ENCODE measurements around the gene TGFBR3. TPM values are rescaled to one million over a fixed set of nuclear protein-coding genes. Genes with fewer than 3 reads are reported as not detected.

The TGFBR3 gene
- total and polyA plus RNA-seq, 9 of the 15 experiments (the other 6 are each of a cell fraction or from before 2014, with no cell fraction given) = 3.6 to 32.4 (median 15.6) TPM

DNA sequence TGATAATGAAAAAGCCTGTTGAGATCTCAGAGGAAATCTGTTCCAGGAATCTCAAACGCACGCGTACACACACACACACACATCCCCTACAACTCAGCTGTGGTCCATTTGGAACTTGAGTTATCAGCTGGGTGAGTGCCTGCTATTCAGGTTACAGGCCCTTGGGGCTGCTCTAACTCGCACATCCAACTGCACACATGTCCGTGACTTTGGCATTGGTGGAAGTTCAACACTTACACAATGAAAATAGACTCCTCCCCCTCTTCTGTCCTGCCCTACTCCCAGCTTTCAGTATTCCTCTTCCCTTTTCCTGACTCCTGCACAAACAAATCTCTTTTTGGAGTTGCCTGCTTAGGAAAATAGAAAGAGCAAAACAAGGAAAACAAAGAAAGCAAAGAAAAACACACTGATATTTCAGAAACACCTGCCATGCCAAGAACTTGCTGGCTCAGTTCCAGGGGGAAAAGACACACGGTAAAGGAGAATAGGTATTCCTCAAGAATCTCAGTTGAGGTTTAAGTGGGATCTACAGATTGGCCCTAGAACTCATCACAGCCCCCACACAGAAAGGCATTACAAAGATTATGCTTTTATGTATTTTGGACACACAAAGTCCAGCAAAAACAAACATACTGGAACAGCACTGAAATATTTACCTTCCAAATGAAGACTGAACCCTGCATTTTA is 140.9 kb downstream of the TGFBR3 start (continued):
- TF ChIP-seq MGA (IDR thresholded peaks at IDR 0.05) (no peak), ZBTB1 (CRISPR knock-in tag; IDR thresholded peaks at IDR 0.05; ENCODE audit: borderline replicate concordance, low read depth) (no peak), POLR3A (IDR thresholded peaks at IDR 0.05; ENCODE audit: borderline replicate concordance, extremely low read depth, insufficient read depth, insufficient read length) (no peak), ETV5 (CRISPR knock-in tag; IDR thresholded peaks at IDR 0.05; ENCODE audit: low read depth) (no peak), FOXM1 (IDR thresholded peaks at IDR 0.05; ENCODE audit: low read depth) (no peak), FOXM1 (CRISPR knock-in tag; IDR thresholded peaks at IDR 0.05; ENCODE audit: low read depth) (no peak), ADNP (tag; IDR thresholded peaks at IDR 0.05) (no peak), EHMT2 (IDR thresholded peaks at IDR 0.05) (0 out of 2 replicates have a peak, but pooled peaks have one; percentile 19), RAD21 (CRISPR knock-in tag; conservative IDR thresholded peaks at IDR 0.05 in 1 of 2, IDR thresholded peaks at IDR 0.05 in 1 of 2) (peak; percentile 29 to 35; a peak in 2 of 4 replicates), SUPT5H (IDR thresholded peaks at IDR 0.05) (no peak)
